ENCODE data around the gene GPR31.

GPR31 gene

DNA sequence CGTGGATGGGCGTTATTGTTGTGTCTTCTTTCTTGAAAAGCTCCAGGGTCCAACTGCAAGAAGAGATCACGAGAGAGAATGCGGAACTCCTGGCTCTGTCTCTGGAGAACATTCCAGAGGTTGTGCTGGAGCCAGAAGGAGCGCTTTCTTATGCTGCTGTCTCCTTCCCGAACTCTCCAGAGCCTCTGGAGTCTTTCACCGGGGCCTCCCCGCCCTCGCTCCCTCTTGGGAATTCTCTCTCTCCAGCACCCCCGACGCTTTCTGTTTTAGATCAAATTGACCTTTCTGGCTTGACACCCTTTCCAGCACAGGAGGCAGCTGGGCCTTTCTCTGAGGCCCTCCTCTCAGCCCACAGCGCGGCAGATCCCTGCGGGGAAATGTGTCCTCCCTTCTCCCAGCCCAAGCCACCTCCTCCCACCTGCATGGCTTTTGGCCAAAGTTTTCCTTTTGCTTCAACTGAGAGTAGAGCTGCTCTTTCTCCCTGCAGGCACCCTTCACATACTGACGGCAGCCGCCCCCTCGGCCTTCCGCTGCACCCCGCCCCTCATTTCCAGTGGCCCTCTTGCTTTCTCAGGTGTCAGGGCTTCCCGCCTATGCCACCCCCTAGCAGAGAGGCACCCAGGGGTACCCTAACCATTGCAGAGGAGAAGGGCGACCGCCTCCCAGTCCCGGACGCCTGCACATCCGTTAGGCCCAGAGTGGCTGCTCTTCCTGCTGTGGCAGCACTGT is 41.5 kb downstream of the GPR31 start:
- peak; percentile 25 for DNase-seq

DNA sequence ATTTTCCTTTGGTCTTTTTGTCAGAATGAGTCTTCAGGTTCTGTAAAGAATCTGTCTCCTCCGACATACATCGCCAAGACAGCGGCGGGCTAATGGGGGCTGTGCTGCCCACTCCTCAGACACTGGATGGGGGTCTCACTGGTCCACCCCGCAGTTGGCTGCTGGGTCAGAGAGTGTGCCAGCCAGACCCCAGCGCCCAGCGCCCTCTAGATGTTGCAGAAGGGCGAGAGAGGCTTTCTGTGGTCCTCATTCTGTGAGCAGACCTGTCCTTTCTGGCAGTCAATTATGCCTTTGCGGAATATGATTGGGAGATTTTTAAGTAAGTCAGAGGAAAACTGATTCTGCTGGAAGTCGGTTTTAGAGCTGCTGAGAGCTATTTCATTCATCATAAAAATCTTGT is 42.7 kb downstream of the GPR31 start:
- no peak for DNase-seq

DNA sequence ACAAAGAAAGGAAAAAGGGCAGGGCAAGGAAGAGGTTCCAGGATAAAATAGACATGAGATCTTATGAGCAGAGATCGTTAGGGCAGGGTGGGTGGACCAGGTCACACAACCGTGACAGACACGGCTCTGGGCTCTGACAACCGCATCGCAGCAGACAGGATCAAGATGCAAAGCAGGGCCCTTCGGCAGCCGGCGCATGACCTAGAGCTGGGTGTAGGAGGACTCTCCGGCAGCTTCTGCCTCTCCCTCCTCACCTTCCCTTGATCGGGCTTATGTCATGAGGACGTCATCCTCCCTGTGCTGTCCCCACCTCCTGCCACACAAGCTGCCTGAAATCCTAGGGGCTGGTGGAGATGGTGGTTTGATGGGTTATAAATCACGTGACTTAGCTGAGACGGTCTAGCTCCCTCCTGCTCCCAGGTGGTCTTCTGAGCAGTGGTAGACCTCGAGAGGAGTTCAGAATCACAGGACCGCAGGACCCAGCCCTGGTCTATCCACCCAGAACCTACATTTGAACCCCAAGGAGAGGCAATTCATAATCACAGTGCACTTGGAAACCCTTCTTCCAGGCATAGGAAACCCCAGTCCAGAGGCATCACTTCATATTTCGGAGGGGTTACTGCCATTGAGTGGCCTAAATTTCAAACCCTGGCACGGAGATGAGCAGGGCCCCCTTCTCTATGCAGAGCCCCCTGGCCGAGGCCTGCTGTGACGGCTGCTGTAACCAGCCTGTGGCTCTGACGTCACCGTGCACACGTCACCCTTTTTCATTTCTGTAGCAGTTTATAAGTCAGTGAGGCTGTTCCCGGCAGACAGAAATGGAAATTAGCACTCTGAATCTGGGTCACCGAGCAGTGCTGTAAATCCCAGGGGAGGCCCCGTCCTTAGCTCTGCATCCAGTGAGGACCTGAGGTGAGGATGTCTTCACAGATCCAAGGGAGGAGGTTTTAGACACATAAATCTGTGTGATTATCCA is 43.6 kb downstream of the GPR31 start:
- no peak for DNase-seq

DNA sequence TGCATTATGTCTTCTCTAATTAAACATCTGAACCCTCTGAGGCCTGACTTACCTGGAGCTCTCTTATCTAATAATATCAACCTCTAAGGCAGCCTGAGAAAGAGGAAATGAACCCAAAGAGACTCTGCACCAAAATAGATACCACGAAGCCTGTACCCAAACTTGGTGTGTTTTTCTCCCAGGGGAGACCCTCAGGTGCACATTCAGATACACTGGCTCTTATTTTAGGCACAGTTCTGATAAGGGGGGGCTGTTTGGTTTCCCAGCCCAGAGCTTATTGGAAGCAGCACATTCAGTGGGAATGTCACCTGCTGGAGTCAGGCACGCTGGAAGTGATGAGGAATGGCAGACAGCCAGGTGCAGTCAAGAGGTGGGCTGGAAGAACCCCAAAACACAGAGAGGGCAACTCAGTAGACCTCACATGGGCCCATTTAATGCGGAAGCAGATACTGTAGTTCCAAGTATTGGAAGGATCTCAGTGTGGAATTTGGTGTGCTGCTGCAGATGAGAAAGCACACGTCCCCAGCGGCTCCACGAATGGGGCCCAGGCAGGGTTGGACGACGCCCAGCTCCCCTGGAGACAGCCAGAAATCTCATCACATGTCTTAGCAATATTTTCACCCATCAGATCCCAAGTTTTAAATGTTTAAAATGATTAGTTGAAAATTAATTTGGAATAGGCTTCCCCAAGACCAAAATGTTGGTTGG is 44.6 kb downstream of the GPR31 start:
- DNase-seq = no peak

DNA sequence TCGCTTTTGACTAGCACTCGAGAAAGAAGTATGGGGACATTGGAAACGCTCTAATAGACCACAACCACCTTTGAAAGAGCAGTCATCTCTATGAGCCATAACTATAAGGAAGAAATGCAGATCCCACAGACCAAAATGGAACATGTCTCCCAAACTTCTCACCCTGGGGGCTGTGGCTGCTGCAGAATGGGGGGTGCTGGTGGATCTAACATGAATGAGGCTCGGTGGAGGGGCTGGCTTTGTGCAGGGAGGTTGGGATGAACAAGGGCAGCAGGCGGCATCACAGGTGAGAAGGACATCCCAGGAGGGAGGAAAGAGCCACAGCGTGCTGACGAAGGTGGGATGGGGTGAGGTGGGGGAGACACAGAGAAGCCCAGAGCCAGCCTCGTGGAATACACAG is 45.4 kb downstream of the GPR31 start:
- no peak for DNase-seq

DNA sequence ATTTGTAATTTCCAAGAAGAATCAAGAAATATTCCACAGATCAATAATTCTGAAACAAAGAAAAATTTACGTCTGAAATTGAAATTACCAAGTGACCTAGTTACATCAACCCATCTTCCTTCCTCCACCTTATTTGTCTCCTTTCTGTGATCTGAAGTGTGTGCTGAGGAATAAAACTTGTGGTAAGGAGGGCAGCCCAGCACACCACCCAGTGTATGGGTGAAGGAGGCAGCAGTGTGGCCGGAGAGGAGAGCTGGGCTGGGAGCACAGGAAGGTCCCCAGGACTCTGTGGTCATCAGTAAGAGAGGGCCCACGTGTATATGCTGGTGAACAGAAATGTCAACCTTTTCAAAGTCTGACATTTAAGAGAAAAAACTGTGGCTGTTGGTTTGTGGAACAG is 46.2 kb downstream of the GPR31 start:
- no peak for DNase-seq

DNA sequence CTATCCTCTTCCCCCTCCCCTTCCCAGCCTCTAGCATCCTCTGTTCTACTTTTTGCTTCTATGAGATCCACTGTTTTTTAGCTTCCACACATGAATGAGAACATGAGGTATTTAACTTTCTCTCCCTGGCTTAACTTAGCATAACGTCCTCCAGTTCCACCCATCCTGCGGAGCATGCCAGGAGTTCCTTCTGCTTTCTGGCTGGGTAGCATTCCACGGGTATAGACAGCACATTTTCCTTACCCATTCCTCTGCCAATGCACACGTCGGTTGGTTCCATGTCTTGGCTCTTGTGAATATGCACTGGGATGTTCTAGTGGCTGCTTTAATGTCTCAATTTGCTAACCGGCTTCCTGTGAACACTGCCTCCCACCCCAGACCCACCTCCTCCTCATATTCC is 48.1 kb downstream of the GPR31 start:
- no peak for DNase-seq

DNA sequence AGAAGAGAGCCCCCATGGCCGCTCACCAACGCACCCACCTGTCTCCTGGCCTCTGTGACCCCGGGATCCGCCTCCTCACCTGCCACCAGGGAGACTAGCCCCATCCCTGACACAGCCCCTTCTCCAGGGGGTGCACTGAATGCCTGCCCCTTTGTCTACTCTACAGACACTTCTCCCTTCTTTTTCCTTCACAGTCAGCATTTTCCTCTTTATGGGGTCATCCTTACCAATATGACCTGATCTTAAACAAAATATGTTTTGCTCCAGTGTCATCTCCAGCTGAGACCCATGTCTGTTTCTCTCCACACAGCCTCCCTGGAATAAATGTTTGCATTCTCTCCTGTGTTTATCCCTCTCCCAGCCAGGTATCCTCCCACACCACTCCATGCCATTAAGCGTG is 49.5 kb downstream of the GPR31 start:
- no peak for DNase-seq

DNA sequence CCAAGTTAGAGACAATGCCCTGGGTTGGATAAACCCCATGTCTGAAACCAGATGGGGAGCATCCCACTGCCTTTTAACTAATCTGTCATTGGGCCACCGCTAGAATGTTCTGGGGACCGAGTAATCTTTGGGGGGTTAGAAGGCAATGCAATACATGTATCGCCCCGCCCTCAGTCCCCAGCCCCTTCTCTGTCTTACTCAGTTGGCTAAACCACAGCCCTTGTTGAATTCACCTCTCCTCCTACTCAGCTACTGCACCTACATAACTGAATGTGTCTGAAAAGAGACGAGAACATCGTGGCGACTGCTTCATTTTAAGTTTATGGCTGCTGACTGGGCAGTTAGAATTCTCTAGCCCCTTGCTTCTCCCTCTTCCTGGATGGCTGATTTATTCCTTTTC is 50.0 kb downstream of the GPR31 start:
- no peak for DNase-seq

DNA sequence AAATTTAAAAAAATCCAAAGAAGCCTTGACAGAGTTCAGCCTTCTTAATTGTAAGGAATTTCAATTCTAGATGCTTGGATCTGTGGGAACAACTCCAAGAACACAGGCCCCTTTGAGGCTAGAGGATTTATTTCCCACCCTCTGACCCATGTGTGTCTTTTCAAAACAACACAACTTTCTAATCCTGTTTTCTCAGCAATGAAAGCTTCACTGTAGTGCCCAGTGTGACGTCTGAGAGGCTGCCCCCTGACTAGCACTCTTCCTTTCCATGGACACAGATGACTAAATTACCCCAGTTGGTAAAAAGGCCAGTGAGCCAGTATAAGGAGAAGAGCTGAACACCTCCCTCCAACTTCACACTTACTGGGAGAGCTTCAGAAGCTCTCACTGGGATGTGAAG is 51.4 kb downstream of the GPR31 start:
- DNase-seq = no peak
